ENCODE results near the gene NRSN2.

DNA sequence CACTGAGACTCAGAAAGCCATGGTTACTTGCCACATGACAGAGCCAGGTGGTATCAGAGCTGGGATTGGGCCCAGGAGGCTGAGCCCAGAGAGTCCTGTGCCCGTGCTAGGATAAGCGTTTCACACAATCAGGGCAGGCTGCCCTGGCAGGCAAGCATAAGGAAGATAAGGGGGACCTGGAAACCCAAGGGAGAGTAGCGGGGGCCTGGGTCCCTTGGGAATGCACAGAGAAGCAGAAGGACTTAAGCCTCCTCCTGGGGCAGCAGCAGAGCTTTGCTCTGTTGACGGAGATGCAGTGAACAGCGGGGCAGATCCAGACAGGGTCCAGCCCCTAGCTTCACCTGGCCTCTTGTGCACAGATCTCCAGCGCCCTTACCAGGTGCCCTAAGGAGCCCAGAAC, 42.3 kb downstream of the NRSN2 start:
- TF ChIP-seq, protein P1, sequence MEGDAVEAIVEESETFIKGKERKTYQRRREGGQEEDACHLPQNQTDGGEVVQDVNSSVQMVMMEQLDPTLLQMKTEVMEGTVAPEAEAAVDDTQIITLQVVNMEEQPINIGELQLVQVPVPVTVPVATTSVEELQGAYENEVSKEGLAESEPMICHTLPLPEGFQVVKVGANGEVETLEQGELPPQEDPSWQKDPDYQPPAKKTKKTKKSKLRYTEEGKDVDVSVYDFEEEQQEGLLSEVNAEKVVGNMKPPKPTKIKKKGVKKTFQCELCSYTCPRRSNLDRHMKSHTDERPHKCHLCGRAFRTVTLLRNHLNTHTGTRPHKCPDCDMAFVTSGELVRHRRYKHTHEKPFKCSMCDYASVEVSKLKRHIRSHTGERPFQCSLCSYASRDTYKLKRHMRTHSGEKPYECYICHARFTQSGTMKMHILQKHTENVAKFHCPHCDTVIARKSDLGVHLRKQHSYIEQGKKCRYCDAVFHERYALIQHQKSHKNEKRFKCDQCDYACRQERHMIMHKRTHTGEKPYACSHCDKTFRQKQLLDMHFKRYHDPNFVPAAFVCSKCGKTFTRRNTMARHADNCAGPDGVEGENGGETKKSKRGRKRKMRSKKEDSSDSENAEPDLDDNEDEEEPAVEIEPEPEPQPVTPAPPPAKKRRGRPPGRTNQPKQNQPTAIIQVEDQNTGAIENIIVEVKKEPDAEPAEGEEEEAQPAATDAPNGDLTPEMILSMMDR (IDR thresholded peaks at IDR 0.05), result no peak
- TF ChIP-seq EZH2 (IDR thresholded peaks at IDR 0.05; ENCODE audit: borderline replicate concordance, insufficient read depth, low read depth, low read length, poor library complexity, severe bottlenecking), result no peak
